Measurements from ENCODE around the gene ZBTB16.
A peak's percentile ranks its signal among the peaks of the same experiment; 100 is the strongest.

ZBTB16 gene, protein sequence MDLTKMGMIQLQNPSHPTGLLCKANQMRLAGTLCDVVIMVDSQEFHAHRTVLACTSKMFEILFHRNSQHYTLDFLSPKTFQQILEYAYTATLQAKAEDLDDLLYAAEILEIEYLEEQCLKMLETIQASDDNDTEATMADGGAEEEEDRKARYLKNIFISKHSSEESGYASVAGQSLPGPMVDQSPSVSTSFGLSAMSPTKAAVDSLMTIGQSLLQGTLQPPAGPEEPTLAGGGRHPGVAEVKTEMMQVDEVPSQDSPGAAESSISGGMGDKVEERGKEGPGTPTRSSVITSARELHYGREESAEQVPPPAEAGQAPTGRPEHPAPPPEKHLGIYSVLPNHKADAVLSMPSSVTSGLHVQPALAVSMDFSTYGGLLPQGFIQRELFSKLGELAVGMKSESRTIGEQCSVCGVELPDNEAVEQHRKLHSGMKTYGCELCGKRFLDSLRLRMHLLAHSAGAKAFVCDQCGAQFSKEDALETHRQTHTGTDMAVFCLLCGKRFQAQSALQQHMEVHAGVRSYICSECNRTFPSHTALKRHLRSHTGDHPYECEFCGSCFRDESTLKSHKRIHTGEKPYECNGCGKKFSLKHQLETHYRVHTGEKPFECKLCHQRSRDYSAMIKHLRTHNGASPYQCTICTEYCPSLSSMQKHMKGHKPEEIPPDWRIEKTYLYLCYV

GRCh38 chr11:114059278-114059983 lies at the start of gene ZBTB16:
TSS of gene ZBTB16 (plus strand) at chr11:114059711. CDS start at chr11:114063301, 3,590 bp downstream.
- DNase-seq (ENCODE audit: low spot score) = no peak

- DNase-seq (ENCODE audit: low spot score) = no peak
Observed at GRCh38 chr11:114010931-114011330, 48.6 kb upstream of the ZBTB16 start.

DNA sequence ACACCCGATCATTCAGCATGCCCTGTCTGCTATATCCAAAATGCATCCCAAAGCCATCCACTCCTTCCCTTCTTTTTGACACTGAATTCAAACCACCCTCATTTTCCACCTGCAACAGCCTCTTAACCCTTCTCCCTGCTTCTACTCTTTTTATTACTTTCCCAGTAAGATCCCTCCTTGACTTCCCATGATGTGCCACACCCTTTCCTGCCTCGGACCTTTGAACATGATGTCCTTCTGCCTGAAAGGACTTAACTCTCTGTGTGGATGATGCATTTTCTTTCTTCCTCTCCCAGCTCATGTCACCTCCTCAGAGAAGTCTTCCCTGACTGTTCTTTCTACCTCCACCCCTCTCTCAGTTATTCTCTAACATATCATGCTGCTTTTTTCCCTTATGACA lies 48.1 kb upstream of the ZBTB16 start:
- DNase-seq (ENCODE audit: low spot score) = no peak

DNA sequence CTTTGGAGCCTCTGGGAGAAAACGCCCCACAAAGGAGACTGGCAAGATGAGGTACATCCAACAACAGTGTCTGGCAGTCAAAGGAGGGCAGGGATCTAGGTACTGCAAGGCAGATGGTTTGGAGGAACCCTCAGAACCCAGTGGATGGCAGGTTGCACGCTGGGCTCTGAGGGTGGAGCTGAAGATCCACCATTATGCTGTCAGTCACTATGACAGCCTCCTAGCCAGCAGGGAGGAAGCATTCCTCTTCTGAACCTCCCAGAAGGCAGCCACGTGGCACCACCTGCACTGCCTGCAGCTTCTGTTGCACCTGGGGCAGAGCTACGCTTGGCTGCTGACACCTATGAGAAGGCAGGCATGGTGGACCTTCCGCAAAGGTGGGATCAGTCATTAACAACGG lies 44.4 kb upstream of the ZBTB16 start:
- no peak for DNase-seq (ENCODE audit: low spot score)

- no peak for DNase-seq (ENCODE audit: low spot score)
Observed at GRCh38 chr11:114016986-114017385, 42.5 kb upstream of the ZBTB16 start.

DNA sequence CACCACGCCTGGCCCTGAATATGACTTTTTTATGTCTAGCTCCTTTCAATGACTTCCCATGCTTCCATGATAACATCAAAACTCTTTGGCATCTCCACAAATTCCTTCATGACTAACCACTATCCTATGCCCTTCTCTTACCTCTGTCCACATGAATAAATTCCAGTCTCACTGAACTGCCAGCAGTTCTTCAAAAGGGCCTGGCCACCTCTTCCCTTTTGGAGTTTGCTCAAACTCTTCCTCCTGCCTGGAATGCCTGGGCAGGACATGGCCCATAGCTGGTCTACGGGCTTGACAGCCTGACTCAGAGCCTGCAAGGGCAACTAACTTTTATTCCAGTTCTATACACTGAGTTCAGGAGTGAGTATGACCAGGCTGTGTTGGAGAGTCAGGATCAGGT lies 41.8 kb upstream of the ZBTB16 start:
- DNase-seq (ENCODE audit: low spot score) = peak; percentile 18

GRCh38 chr11:114019046-114019445 lies 40.5 kb upstream of the ZBTB16 start:
- no peak for DNase-seq (ENCODE audit: low spot score)

DNA sequence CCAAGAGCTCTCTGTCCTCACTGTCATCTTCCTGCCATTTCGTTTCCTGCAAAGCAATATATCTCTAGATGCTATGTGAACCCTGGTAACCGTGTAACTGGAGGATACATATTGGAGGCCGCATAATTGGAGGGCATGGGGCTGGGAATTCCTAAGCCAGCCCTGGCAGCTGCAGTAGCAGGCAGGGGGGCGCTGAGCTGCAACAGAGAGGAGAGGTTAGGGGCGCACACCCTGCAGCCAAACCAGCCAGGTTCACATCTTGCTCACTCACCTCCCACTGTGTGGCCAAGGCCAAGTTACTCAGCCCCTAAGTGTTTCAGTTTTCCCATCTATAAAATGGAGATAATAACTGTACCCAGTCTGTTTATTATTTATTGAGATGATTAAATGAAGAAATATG lies 39.9 kb upstream of the ZBTB16 start:
- DNase-seq (ENCODE audit: low spot score) = no peak

DNA sequence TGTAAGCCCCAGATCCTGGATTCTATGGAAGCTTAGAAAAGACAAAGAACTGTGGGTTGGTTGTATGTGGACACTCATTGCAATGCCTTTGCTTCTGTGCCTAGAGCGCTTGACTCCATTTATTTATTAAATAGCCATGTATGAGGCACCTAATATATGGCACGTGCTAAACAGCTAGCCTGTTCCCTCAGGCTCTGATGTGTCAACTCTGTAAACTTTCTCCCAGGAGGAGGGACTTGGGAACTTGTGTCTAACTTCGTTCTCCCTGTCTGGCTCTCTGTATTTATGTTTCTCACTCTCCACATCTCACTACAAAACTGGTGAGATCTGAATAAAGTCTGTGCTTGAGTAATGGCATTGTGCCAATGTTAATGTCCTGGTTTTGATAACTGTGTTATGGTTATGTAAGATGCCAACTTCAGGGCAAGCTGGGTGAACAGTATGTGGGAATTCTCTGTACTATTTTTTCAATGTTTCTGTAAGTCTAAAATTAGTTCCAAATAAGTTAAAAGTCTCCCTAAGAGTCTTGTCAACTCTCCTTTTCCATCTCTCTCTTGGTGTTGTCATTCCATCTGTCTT lies 34.1 kb upstream of the ZBTB16 start:
- no peak for DNase-seq (ENCODE audit: low spot score)

DNA sequence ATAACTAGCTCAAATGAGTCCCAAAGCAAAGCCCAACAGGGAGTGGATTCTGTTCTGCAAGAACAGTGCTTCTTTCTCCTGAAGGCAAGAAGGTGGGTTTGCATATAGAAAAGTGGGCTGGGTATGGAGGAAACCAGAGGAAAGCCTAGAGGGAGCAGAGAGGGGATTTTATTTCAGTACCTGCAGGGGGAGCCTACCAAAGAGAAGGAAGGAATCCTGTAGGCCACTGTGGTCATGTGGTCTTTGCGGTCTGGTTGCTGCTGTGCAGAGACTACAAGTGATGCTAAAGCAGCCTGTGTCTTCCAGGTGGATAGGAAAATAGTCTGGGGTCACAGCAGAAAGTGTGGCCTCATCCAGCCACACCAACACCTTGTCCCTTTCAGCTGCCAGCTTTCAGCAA lies 33.2 kb upstream of the ZBTB16 start:
- no peak for DNase-seq (ENCODE audit: low spot score)

- no peak for DNase-seq (ENCODE audit: low spot score)
Observed at GRCh38 chr11:114027391-114027790, 32.1 kb upstream of the ZBTB16 start.

- no peak for DNase-seq (ENCODE audit: low spot score)
Observed at GRCh38 chr11:114027926-114028325, 31.6 kb upstream of the ZBTB16 start.

GRCh38 chr11:114031246-114031966 lies 28.1 kb upstream of the ZBTB16 start:
- DNase-seq (ENCODE audit: low spot score) = no peak

DNA sequence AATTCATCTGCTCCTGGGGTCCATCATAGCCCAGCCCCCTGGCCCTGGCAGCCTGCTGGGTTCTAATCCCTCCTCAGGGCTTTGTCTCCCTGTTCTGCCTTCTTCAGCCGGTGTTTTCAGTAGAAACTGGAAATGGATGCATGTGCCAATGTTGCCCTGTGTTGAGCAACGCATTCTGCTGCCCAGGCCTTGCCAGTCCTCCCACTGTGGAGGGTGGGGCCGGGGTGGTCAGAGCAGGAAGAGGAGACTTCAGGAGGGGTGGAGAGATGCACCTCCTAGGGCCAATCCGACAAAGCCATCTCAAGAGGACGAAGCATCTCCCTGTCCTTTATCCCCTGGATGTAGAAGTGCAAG lies 27.6 kb upstream of the ZBTB16 start:
- DNase-seq (ENCODE audit: low spot score) = no peak

DNA sequence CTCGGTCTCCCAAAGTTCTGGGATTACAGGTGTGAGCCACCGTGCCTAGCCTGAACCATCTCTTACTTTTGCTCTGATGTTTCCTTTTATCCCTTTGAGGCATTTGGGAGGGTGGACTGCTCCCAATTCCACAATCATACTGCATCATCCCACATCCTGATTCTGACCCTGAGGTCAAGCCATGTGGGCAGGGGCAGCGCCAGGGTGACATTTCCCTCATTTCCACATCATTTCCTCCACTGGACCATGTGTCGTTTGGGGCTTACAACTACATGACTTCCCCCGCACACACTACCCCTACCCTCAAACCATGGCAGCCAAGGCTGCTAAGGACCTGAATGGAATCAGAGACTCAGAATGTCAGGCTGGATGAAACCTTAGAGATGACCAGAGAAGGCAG lies 26.4 kb upstream of the ZBTB16 start:
- no peak for DNase-seq (ENCODE audit: low spot score)

- no peak for DNase-seq (ENCODE audit: low spot score)
Observed at GRCh38 chr11:114033572-114033971, 25.9 kb upstream of the ZBTB16 start.

- no peak for DNase-seq (ENCODE audit: low spot score)
Observed at GRCh38 chr11:114034956-114035355, 24.6 kb upstream of the ZBTB16 start.

DNA sequence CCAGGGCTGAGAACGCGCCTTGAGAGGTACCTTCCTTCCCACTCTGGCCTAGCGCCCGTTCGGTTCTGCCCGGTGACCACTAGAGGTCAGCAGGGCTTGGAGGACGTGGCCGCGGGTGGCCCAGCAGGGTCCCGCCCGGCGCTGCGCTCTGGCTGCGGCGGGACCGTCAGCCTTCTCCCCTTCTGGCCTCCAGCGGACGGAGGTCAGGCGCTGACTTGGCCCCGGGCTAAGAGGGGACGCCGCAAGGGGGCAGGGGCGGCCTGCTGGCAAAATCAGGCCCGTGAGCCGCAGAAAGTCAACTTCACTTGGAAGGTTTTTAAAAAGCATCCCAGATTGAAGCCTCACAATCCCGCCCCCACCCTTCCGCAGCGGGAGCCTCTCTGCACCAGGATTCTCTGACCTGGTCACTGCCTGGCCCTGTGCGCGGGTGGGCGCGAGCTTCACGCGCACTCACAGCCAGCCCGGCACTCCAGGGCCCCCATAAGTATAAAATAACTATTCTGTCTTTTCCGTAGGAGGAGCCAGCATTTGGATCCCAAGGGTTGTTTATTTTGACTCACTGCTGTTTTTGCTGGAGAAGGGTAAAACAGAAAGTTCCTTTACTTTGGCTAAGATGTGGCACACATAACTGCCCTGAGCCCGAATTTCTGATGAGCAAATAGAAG lies 23.2 kb upstream of the ZBTB16 start:
- DNase-seq (ENCODE audit: low spot score) = peak; percentile 73

GRCh38 chr11:114036958-114037357 lies 22.6 kb upstream of the ZBTB16 start:
- DNase-seq (ENCODE audit: low spot score) = no peak

GRCh38 chr11:114039551-114039950 lies 20.0 kb upstream of the ZBTB16 start:
- no peak for DNase-seq (ENCODE audit: low spot score)

DNA sequence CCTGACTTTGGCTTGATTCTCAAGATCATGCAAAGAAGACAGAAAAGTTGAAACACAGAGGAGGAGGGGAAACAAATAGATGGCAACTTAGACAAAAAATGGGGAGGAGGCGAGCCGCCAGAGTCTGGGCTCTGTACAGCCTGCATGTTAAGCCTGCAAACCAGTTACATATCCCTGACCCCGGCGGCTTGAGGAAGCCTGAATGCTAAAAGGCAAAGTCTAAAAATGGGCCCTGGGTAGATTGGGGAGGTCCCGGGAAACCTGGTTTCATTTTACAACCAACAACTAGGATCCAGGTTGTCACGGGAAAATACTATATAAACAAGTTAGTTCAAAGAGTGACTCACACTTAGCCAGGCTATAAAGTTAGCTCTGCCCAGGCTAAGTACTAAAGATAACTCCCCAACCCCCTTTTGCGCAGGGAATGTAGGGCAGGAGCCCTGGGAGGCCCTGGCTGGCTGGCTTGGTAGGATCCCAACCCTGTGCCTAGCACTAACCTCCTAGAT lies 18.8 kb upstream of the ZBTB16 start:
- peak; percentile 3 for DNase-seq (ENCODE audit: low spot score)
